ENCODE measurements around the gene SSTR3.

SSTR3 gene

DNA sequence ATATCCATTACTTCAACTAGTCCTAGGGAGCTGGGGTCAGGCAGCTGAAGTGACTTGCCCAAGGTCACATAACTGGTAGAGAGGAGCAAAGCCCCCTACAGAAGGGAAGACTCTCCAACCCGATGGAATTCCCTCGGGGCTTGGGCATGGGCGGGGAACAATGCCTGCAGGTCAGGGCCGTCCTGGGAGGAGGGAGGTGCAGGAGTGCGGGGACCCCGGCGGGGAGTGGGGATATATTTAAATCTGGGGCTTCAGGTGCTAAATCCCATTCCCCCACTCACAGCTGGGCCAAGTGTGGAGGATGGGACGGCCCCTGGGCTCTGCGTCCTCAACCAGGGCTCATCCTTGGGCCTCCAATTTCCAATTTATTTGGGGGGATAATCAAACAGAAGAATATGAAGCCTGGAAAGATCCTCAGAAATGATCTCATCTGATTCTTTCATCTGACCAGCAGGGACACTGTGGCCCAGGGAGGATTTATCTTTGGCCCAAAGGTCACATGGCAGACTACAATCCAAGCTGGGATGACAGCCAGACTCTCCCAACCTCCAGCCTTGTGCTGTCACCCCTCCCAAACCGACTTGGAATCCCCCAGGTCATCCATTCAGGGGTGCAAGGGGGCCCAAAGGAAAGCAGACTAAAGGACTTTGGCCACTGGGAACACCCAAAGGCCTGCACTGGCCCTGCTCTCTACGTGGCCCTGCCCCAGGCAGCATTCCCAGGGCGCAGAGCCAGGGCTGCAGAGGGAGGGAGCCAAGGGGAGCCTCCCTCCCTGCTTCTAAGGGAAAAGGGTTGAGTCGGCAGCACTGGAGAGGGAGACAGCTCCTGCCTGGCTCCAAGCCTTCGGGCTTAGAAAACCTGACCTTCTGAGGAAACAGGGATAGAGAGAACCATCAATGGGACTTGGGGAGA is 15.5 kb downstream of the SSTR3 start:
- peak; percentile 95 for DNase-seq (ENCODE audit: low spot score)

DNA sequence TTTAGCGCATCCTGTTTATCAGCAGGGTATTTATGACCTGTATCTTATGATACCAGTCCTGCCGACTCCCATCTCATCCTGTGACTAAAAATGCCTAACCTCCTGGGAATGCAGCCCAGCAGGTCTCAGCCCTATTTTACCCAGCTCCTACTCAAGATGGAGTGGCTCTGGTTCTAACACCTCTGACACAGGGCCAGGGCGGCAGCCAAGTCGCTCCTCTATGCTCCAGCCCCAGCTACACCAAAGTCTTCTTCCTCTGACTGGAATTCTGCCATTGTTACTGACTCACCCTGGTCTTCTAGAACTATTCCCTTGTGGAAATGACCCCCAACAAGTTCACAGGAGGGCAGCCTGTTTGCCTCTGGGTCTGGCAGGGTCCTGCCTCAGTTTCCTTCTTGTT is 16.4 kb downstream of the SSTR3 start:
- no peak for DNase-seq (ENCODE audit: low spot score)

DNA sequence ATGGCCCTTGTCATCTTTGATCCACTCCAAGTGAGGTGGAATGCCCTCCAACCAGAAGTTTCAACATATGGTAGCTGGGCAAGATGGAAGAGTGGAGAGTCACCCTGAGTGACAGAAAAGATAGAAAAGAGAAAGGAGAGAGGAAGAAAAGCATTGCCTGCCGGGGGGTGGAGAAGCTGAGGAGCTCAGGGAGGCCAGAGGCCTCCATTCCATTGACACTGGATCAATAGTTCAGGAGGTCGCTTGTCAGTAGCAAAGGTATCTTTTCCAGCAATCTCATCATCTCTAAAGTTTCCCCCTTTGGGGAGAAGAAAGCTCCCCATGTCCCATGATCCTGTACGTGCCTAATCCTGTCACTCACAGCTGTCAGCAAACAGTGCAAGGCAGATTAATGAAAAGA is 17.5 kb downstream of the SSTR3 start:
- DNase-seq (ENCODE audit: low spot score), result no peak

DNA sequence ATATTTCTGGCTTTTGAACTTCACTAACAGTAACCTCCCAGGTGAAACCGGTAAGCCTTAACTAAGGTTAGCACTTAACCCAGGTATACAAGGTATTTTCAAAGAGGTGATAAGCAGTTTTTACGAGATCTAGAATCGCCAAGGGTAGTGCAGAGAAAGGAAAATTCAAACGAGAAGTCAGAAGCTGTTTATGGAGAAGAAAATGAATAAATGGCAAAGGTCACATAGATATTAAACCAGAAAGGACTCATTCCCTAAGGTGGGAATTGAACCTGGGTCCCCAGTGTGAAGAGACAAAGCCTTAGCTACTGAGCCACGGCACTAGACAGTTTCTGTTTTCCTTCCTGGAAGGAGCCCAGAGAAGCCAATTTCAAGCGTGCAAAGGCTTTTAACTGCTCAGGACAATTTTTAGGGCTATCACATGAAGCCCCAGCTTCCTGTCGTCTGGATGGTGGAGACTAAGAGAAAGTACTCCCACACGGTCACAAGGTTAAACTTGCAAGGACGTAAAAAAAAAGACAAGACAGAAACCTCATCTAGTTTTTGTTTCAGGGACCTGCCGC is 18.6 kb downstream of the SSTR3 start:
- no peak for DNase-seq (ENCODE audit: low spot score)

DNA sequence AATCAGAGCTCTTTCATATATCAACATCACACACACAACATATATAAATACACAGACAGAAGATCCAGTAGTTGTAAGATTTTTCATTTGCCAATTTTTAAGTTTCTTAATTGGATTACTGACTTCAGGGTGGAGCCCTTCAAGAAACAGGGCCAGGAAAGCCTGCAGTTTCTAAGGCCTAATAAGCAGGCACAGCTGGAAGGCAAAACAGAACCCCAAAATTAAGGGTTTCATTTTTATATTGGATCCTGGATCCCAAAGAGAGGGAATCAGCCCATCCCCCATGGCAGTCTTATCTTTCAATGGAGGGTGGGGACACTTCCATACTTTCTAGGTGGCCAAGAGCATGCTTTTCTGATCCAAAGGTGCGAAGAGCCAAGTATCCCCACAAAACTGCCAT is 19.5 kb downstream of the SSTR3 start:
- no peak for DNase-seq (ENCODE audit: low spot score)

DNA sequence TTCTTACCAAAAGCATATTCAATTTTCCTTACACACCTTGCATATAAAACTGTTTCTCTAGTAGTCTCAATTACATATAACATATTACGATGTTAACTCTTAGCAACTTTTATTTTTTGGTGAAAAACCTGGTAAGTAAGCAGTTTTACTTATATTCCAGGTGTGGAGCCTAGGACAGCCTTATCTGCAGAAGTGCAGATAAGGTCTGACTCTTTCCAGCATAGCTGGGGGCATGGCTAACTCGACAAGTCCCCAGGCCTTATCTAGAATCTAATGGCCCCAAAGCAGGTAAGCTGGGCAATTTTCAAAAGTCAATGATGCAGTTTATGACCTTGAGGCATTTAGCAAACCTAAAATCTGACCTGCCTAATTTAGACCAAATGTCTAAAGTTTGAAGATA is 20.1 kb downstream of the SSTR3 start:
- no peak for DNase-seq (ENCODE audit: low spot score)

DNA sequence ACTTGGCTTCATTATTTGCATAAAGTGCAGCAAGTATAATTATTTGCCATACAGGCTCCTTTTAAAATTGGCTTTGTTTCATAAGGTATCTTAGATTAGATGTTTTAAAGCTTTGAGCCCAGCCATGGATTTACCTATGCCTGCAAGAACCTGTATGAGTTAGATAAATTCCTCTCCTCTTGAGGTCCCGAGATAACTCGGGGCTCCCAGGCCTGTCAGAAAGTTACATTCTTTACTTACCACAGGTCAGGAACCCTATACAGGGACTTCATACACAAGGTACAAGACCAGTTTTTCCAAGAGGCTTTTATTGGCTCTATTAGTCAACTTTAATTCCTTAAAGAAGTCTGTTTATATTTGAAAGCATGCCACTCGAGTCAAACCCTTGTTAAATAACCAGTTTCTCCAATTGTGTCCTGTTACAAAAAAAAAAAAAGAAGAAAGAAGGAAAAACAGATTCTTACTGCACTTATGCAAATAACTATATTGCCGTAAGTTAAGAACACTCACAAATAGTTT is 22.0 kb downstream of the SSTR3 start:
- no peak for DNase-seq (ENCODE audit: low spot score)

DNA sequence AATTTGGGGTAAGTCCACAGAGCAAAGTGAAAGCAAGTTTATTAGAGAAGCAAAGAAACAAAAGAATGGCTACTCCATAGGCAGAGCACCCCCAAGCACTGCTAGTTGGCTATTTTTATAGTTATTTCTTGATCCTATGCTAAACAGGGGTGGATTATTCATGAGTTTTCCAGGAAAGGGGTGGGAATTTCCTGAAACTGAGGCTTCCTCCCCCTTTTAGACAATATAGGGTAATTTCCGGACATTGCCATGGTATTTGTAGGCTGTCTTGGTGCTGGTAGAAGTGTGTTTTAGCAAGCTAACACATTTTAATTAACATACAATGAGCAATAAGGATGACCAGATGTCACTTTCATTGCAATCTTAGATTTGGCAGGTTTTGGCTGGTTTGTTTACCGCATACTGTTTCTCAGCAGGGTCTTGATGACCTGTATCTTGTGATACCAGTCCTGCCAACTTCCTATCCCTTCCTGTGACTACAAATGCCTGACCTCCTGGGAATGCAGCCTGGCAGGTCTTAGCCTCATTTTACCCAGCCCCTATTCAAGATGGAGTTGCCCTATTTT is 23.3 kb downstream of the SSTR3 start:
- DNase-seq (ENCODE audit: low spot score), result no peak

DNA sequence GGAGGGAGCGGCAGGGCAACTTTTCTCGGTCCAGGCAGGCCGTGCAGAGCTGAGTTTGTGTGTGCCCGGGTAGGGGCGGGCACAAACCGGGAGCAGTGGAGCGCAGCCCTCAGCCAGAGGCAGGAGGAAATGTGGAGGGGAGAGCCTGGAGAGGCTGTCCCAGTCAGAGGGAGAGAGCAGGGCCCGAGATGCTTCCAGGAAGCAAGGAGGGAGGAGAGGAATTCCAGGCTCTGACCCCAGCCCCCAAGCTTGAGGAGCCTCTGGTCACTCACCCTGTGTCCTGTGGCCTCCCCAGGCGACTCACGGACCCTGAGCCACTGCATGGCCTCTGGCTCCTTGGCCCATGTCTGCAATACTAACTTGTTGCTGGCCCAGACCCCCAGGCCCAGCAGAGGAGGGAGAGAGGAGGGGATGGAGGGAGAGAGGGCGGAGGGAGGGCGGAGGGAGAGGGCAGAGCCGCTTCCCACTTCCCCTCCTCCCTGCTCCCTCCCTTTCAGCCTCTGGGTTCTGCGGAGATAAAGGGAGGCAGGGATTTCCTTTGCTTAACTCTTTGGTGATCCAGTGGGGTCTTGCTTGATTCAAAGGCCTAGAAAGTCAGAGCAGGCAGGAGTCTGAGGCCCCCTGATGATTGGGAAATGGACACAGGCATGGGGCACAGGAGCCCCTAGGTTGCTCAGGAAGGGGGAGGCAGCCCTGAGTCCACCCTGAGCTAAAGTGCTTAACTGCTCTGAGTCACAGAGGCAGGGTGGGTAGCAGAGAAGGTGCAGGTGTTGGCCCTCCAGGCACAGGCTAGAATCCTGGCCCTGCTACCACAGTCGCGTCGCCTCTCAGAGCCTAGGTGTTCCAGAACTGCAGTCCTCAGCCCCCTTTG is 24.2 kb downstream of the SSTR3 start, which contains the start of gene C1QTNF6:
TSS of gene C1QTNF6 (minus strand) at position 357 of the 871 bp plus-strand sequence. CDS start at position 323, 34 bp downstream.
- DNase-seq (ENCODE audit: low spot score), result peak; percentile 55

DNA sequence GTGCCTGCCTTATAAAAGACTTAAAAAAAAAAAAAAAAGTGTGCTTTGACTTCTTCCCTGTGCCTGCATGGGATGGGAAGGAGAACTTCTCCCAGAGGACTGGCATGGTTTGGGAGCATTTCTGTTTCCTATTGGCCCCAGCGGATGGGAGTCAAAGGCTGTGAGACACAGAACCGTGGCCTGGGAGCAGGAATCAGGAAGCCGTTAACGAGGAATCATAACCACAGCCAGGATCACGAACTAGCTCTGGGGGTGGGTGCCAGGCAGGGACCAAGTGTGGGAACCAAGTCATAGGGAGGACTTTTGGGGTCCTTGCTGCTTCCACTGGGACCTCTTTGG is 24.8 kb downstream of the SSTR3 start:
- DNase-seq (ENCODE audit: low spot score), result peak; percentile 59

DNA sequence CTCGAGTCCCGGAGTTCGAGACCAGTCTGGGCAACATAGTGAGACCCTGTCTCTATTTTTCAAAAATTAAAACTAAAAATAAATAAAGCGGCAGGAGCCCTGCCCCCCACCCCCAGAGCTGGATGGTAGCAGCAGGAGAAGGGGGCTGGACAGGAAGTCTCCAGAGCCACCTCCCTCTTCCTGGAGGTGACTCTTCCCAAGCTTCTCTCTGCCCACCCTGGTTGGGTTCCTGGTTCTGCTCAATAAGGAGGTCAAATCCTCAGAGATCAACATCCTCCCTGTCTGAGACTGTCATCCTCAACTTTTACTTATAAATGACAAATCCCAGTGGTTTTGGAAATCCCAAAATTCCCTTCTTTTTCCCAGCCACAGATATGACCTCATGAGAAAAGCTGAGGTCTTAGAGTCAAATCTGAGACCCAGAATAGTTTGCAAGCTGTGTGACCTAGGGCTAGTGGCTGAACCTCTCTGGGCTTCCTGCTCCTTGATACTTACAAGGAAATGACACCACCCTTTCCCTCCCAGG is 25.2 kb downstream of the SSTR3 start:
- no peak for DNase-seq (ENCODE audit: low spot score)

DNA sequence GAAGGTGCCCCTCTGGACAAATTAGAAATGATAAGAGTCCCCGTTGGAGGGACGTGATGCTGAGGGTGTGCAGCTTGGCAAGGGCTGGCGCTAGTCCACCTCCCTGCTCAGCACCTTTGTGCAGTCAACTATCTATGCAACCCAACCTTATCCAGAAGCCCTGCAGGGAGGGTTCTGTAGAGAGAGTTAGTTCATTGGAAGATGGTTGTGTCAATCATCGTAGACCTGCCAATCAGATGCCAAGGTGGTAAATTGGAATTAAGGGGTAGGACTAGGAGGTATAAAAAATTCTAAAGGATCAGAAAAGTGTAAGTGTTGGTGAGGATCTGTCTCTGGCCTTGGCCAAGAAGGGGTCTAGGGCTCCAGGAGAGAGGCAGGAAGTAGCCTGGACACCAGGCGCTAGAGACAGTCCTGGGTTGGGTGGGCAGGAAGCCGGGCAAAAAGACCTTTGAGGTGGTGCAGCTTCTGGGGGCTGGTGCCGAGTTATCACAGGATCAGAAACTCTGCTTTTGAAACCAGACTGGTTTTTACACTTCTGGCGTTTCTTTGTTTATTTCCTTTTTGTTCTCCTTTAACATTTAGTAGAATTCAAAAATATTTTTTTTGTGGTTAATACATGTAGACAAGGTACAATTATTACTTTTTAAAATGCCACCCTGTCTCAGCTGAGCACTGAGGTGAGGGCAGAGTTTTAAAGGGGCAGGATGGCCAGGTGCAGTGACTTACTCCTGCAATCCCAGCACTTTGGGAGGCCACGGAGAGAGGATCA is 25.9 kb downstream of the SSTR3 start:
- peak; percentile 69 for DNase-seq (ENCODE audit: low spot score)

DNA sequence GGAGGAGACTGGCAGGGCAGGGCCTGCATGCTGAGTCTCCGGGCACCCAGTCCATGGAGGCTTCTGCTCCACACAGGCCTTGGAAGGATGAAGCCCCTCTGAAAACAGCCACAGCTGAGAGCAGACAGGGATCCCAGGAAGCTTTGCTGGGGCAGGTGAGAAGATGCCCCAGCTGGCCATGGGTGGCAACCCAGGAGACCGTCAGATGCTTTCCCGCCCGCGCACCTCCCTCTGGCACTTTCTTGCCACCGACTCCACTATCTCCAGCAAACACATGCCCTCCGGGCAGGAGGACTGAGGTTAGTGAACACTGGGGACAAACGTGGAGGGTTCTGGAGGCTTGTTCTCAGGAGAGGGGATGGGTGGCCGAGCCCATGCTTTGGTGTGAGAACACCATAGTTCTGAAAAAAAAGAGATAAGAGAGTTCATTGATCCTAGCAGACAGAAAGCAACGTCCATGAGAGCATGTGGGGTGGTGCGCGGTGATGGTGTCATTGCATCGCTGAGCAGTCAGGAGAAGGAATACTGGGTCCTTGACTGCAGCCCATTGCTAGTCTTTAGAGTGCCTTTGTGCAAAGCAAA is 26.5 kb downstream of the SSTR3 start:
- no peak for DNase-seq (ENCODE audit: low spot score)

DNA sequence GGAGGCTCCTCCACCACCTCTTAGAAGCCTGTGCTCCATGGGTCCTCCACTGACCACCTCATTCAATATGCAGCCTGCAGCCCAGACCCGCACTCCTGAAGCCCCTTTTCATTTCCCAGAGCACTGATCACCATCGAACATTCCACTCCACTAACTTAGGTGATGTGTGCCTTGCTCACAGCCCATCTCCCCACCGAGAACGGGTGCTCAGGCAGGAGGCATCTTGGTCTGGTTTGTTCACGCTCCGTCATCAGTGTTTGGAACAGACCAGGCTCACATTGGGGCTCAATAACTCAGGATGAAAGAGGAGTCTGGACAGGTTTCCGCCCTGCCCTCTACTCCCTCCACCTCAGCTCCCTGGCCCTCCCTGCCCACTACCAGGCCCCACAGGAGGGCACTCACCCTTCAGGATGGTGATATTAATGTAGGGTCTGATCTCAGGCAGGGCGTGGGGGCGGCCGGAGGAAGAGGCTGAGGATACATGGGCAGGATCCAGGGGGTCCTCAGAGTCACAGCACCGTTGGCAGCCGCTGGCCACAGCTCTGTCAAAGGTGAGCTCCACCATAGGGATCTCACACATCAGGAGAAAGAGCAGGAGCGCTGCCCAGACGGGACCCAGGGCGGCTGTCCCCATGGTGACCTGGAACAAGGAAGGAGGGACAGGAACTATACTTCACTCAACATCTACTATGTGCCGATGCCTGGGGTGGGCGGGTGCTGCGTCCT is 27.3 kb downstream of the SSTR3 start:
- no peak for DNase-seq (ENCODE audit: low spot score)

DNA sequence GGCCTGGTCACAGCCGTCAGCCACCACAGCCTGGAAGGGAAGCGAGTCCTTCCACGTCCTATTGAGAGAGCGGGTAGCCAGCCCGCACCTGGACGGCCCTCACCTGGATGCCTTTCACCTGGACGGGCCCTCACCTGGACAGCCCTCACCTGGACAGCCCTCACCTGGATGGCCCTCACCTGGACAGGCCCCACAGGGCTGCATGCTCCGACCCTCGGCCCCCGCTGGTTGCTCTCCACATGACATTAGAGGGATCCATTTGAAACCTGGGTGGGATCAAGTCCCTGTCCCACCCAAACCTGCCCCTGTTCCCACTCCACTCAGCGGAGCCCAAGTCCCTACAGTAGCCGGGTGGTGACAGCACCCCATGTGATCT is 27.9 kb downstream of the SSTR3 start:
- no peak for DNase-seq (ENCODE audit: low spot score)

DNA sequence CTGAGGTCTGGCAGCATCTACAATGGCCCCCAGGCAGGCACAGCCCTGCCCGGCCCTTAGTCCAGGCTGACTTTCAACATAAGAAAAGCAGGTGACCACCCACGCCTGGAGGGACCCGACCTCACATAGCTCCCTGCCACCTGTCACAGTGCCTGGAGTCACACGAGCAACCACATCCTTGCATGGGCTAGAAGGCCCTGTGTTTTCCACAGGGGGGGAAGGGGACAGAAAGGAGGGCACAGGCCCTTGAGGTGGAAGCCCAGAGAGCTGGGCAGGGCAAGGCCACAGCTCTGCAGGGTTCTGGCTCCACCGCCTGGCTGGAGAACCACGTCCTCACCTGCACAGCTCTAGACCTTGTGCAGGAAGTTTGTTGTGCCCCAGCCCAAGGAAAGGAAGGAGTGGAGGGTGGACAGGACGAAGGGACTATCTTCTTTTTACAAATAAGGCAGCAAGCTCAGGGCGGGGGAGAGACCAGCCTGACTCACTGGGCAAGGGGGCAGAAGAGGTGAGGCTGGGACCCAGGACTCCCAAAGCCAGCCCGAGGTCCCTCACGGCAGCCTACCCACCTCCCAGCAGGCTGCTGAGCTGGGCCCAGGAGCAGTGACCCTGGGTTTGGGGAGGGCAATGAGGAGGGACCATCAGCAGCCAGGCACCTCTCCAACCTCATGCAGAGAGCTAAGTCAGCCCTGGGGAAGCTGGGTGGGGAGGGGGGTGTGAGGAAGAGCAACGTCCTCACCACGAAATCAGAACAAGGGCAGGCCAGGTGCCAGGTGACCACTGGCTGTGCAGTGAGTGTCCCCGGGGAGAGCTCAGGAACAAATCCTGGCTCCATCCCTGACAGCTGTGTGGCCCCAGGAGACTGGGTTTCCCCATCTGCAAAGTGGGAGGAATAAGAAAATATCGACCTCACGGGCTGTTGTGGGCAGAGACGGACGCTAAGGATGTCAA is 28.6 kb downstream of the SSTR3 start:
- DNase-seq (ENCODE audit: low spot score), result no peak

DNA sequence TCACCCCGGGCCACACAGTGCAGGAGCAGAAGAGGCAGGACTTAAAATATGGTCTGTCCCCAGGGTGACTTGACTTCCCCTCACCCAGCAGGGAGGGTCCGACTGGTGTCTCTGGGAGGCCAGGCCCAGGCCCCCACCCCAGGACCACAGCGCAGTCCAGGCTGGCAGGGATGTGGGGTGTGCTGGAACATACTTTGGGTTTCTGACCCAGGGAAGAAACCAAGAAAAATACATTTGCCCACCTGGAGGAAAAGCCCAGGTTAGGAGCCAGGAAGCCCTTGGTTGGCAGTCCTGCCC is 29.4 kb downstream of the SSTR3 start:
- no peak for DNase-seq (ENCODE audit: low spot score)

DNA sequence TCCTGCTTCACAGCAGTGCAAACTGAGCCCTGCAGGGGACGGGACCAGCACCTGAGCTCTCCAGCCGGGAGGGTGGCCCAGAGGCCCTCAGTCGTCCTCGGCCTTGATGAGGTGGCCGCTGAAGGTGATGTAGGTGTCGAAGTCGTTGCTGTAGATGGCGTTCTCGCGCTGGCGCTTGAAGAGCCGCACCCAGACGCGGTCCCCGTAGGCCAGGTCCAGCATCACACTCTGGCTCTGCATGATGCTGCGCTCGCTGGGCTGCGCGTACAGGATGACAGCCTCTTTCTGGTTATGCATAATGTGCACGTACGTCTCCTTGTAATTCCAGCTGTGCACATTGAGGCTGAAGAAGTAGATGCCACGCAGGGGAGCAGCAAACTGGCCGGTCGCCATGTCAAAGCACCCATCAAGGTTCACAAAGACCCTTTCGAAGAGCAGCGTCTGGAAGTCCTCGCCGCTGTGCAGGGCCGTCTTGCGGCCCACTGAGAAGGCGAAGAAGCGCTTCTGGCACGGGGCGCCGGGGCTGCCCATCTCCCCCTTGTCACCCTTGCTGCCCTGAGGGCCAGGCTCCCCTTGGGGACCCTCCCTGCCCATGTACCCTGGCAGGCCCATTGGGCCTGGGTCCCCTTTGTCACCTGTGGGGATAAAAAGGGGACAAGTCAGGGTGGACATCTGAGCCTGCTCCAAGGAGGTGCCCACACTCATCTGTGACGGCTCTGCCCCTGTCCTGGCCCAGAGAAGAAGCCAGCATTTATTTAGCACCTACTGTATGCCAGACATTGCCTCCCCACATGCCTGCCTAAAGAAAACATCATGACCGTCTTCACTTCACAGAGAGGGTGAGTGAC is 30.0 kb downstream of the SSTR3 start:
- no peak for DNase-seq (ENCODE audit: low spot score)
